GM18517 (cell line): ENCODE measurements around the gene MOGAT1.

ENCODE experiments used
- ATAC-seq: cut with Tn5 transposase; IDR thresholded peaks from one replicate; pipeline ENCODE4 v1.9.1; 2021; ENCODE audit warnings: mild to moderate bottlenecking, moderate library complexity; ENCODE audit not compliant: unreplicated experiment

The MOGAT1 gene

GRCh38 chr2:222671259-222672067, at the start of gene MOGAT1:
TSS of gene MOGAT1 (plus strand) at chr2:222671658. CDS start at chr2:222671786, 128 bp downstream.
- no peak for ATAC-seq

GRCh38 chr2:222621893-222622292, 49.6 kb upstream of the MOGAT1 start:
- ATAC-seq = no peak

GRCh38 chr2:222622910-222623309, 48.5 kb upstream of the MOGAT1 start:
- ATAC-seq = no peak

- no peak for ATAC-seq
Observed at GRCh38 chr2:222623756-222624309, 47.6 kb upstream of the MOGAT1 start.

GRCh38 chr2:222627764-222628163, 43.7 kb upstream of the MOGAT1 start:
- no peak for ATAC-seq

- no peak for ATAC-seq
Observed at GRCh38 chr2:222635295-222635694, 36.2 kb upstream of the MOGAT1 start.

- ATAC-seq = no peak
Observed at GRCh38 chr2:222637067-222637466, 34.4 kb upstream of the MOGAT1 start.

GRCh38 chr2:222641336-222641735, 30.1 kb upstream of the MOGAT1 start:
- ATAC-seq = no peak

- no peak for ATAC-seq
Observed at GRCh38 chr2:222643134-222643533, 28.3 kb upstream of the MOGAT1 start.

- ATAC-seq = no peak
Observed at GRCh38 chr2:222646008-222646407, 25.4 kb upstream of the MOGAT1 start.

GRCh38 chr2:222649801-222650200, 21.7 kb upstream of the MOGAT1 start:
- ATAC-seq = no peak

GRCh38 chr2:222651718-222652418, 19.6 kb upstream of the MOGAT1 start:
- ATAC-seq = no peak

- ATAC-seq = no peak
Observed at GRCh38 chr2:222652491-222653255, 18.8 kb upstream of the MOGAT1 start.

- ATAC-seq = no peak
Observed at GRCh38 chr2:222653280-222653679, 18.2 kb upstream of the MOGAT1 start.

GRCh38 chr2:222655787-222656525, 15.5 kb upstream of the MOGAT1 start, which contains the start of gene FARSB:
TSS of gene FARSB (minus strand) at chr2:222656092. CDS start at chr2:222656073, 19 bp downstream.
- ATAC-seq = peak; percentile 85

GRCh38 chr2:222656526-222657446, 14.7 kb upstream of the MOGAT1 start:
- peak; percentile 33 for ATAC-seq

GRCh38 chr2:222663479-222663878, 8.0 kb upstream of the MOGAT1 start:
- ATAC-seq = no peak

- ATAC-seq = no peak
Observed at GRCh38 chr2:222668494-222669154, 2.8 kb upstream of the MOGAT1 start.

GRCh38 chr2:222669353-222669752, 2.1 kb upstream of the MOGAT1 start:
- no peak for ATAC-seq
